Activated T-helper 17 cell treated with anti-CD3 and anti-CD28 coated beads, Interleukin-2, amount 50 U/mL, for 72 hours (primary cell): Measurements from ENCODE around the gene C3orf62. TPM values are rescaled to one million over a fixed set of nuclear protein-coding genes. Genes with fewer than 3 reads are reported as not detected.

Experiments
- total RNA-seq, 2 donors: library from RNA; stranded (reverse); gene quantifications; one replicate each; pipeline ENCODE4 v1.2.3, GENCODE V29; 2022

C3orf62 gene
- total RNA-seq, 2 donors from 2014 or later, result 9.3 to 9.4 TPM

Other genes with a start within 250 kb of the C3orf62 start
- gene IMPDH2, start 247.8 kb downstream of the C3orf62 start, total RNA-seq, result 100 to 1,000 TPM; 460 to 479 TPM
- 100 to 1,000 TPM; 122 to 151 TPM for gene QRICH1, start 183.2 kb downstream of the C3orf62 start, total RNA-seq
- gene QARS1, start 172.5 kb downstream of the C3orf62 start, total RNA-seq, result 100 to 1,000 TPM; 284 to 292 TPM
- gene USP19, start 156.4 kb downstream of the C3orf62 start, total RNA-seq, result 10 to 100 TPM; 33.4 to 36.0 TPM
- gene LAMB2, start 144.2 kb downstream of the C3orf62 start, total RNA-seq, result under 1 TPM in 1 of 2 donors, not detected in 1; 0.79 TPM
- gene CCDC71, start 110.9 kb downstream of the C3orf62 start, total RNA-seq, result 10 to 100 TPM; 15.6 to 17.0 TPM
- 1 to 10 TPM; 1.0 to 3.7 TPM for gene KLHDC8B, start 105.6 kb downstream of the C3orf62 start, total RNA-seq
- 10 to 100 TPM; 69.1 to 69.2 TPM for gene USP4, start 62.8 kb upstream of the C3orf62 start, total RNA-seq
- 100 to 1,000 TPM; 133 to 221 TPM for gene GPX1, start 81.1 kb upstream of the C3orf62 start, total RNA-seq
- 100 to 1,000 TPM; 298 to 453 TPM for gene RHOA, start 134.7 kb upstream of the C3orf62 start, total RNA-seq
- gene TCTA, start 135.2 kb upstream of the C3orf62 start, total RNA-seq, result 10 to 100 TPM; 14.3 to 18.0 TPM
- 1 to 10 TPM; 1.9 to 2.5 TPM for gene AMT, start 145.2 kb upstream of the C3orf62 start, total RNA-seq
- gene NICN1, start 152.1 kb upstream of the C3orf62 start, total RNA-seq, result 10 to 100 TPM in 1 of 2 donors, 1 to 10 TPM in 1; 6.7 to 11.6 TPM
- 10 to 100 TPM in 1 of 2 donors, 1 to 10 TPM in 1; 7.0 to 12.3 TPM for gene DAG1, start 193.0 kb upstream of the C3orf62 start, total RNA-seq